ENCODE measurements around the gene MEF2D. TPM values are rescaled to one million over a fixed set of nuclear protein-coding genes. Genes with fewer than 3 reads are reported as not detected.

The MEF2D gene
- total RNA-seq, 2 experiments from 2014 or later, result 25.7 to 27.8 TPM

GRCh38 chr1:156499194-156499841 lies 1.3 kb downstream of the MEF2D start:
- no peaks in the 10 kb centered on the region for H3K9me3 Mint-ChIP-seq
- no peak for DNase-seq
- peak overlapping the region; percentile 87 for H3K4me3 Mint-ChIP-seq
- H3K4me1 Mint-ChIP-seq, result peaks cover 74% of the 10 kb centered on the region
- H3K27ac Mint-ChIP-seq, result peak overlapping the region; percentile 65
- peaks cover 9% of the 10 kb centered on the region for H3K36me3 Mint-ChIP-seq
- H3K27me3 Mint-ChIP-seq, result no peaks in the 10 kb centered on the region

- Mint-ChIP-seq H3K9me3 (no peaks in the 10 kb centered on the region), H3K27me3 (no peaks in the 10 kb centered on the region), H3K36me3 (peaks cover 12% of the 10 kb centered on the region), H3K4me1 (peaks cover 75% of the 10 kb centered on the region), H3K4me3 (peak overlapping the region; percentile 87), H3K27ac (peak overlapping the region; percentile 65)
- DNase-seq, result no peak
These were observed 2.0 kb downstream of the MEF2D start for GRCh38 chr1:156498432-156499193.

GRCh38 chr1:156497743-156498431 lies 2.7 kb downstream of the MEF2D start:
- peaks cover 76% of the 10 kb centered on the region for H3K4me1 Mint-ChIP-seq
- DNase-seq, result no peak
- peaks cover 12% of the 10 kb centered on the region for H3K36me3 Mint-ChIP-seq
- peak overlapping the region; percentile 58 for H3K27ac Mint-ChIP-seq
- no peaks in the 10 kb centered on the region for H3K27me3 Mint-ChIP-seq
- H3K4me3 Mint-ChIP-seq, result peak overlapping the region; percentile 87
- H3K9me3 Mint-ChIP-seq, result no peaks in the 10 kb centered on the region

GRCh38 chr1:156497078-156497742 lies 3.4 kb downstream of the MEF2D start:
- no peak for DNase-seq
- peaks cover 76% of the 10 kb centered on the region for H3K4me1 Mint-ChIP-seq
- peaks cover 14% of the 10 kb centered on the region for H3K36me3 Mint-ChIP-seq
- H3K9me3 Mint-ChIP-seq, result no peaks in the 10 kb centered on the region
- no peaks in the 10 kb centered on the region for H3K27me3 Mint-ChIP-seq
- peak overlapping the region; percentile 9 for H3K4me3 Mint-ChIP-seq
- H3K27ac Mint-ChIP-seq, result peak overlapping the region; percentile 38

- peaks cover 17% of the 10 kb centered on the region for H3K36me3 Mint-ChIP-seq
- H3K27me3 Mint-ChIP-seq, result no peaks in the 10 kb centered on the region
- no peak overlapping the region for H3K4me3 Mint-ChIP-seq
- H3K9me3 Mint-ChIP-seq, result no peaks in the 10 kb centered on the region
- peak overlapping the region; percentile 51 for H3K27ac Mint-ChIP-seq
- H3K4me1 Mint-ChIP-seq, result peaks cover 76% of the 10 kb centered on the region
- no peak for DNase-seq
These were observed 4.3 kb downstream of the MEF2D start for GRCh38 chr1:156496211-156496761.

GRCh38 chr1:156495401-156496140 lies 5.0 kb downstream of the MEF2D start:
- Mint-ChIP-seq H3K27me3 (no peaks in the 10 kb centered on the region), H3K4me3 (no peak overlapping the region), H3K36me3 (peaks cover 17% of the 10 kb centered on the region), H3K27ac (peak overlapping the region; percentile 51), H3K9me3 (no peaks in the 10 kb centered on the region), H3K4me1 (peaks cover 83% of the 10 kb centered on the region)
- DNase-seq, result no peak

GRCh38 chr1:156494309-156494895 lies 6.2 kb downstream of the MEF2D start:
- Mint-ChIP-seq H3K9me3 (no peaks in the 10 kb centered on the region), H3K4me3 (no peak overlapping the region), H3K27me3 (no peaks in the 10 kb centered on the region), H3K27ac (peak overlapping the region; percentile 69), H3K36me3 (peaks cover 17% of the 10 kb centered on the region), H3K4me1 (peaks cover 94% of the 10 kb centered on the region)
- DNase-seq, result no peak

- H3K27ac Mint-ChIP-seq, result peak overlapping the region; percentile 69
- DNase-seq, result no peak
- H3K9me3 Mint-ChIP-seq, result no peaks in the 10 kb centered on the region
- H3K4me1 Mint-ChIP-seq, result peaks cover 97% of the 10 kb centered on the region
- no peak overlapping the region for H3K4me3 Mint-ChIP-seq
- H3K27me3 Mint-ChIP-seq, result no peaks in the 10 kb centered on the region
- H3K36me3 Mint-ChIP-seq, result peaks cover 17% of the 10 kb centered on the region
These were observed 6.8 kb downstream of the MEF2D start for GRCh38 chr1:156493742-156494141.

GRCh38 chr1:156493154-156493631 lies 7.4 kb downstream of the MEF2D start:
- Mint-ChIP-seq H3K4me3 (peak overlapping the region; percentile 20), H3K27me3 (no peaks in the 10 kb centered on the region), H3K36me3 (peaks cover 17% of the 10 kb centered on the region), H3K27ac (peak overlapping the region; percentile 82), H3K9me3 (no peaks in the 10 kb centered on the region), H3K4me1 (peaks cover 97% of the 10 kb centered on the region)
- no peak for DNase-seq

- no peaks in the 10 kb centered on the region for H3K27me3 Mint-ChIP-seq
- H3K4me3 Mint-ChIP-seq, result peak overlapping the region; percentile 20
- H3K27ac Mint-ChIP-seq, result peak overlapping the region; percentile 82
- H3K36me3 Mint-ChIP-seq, result peaks cover 17% of the 10 kb centered on the region
- H3K4me1 Mint-ChIP-seq, result peaks cover 97% of the 10 kb centered on the region
- DNase-seq, result peak; percentile 41
- no peaks in the 10 kb centered on the region for H3K9me3 Mint-ChIP-seq
These were observed 7.9 kb downstream of the MEF2D start for GRCh38 chr1:156492591-156493080.

- Mint-ChIP-seq H3K36me3 (peaks cover 17% of the 10 kb centered on the region), H3K9me3 (no peaks in the 10 kb centered on the region), H3K27me3 (no peaks in the 10 kb centered on the region), H3K27ac (peak overlapping the region; percentile 82), H3K4me1 (peaks cover 97% of the 10 kb centered on the region), H3K4me3 (peak overlapping the region; percentile 20)
- DNase-seq, result no peak
These were observed 8.5 kb downstream of the MEF2D start for GRCh38 chr1:156492013-156492590.

GRCh38 chr1:156491151-156491949 lies 9.2 kb downstream of the MEF2D start:
- H3K4me3 Mint-ChIP-seq, result peak overlapping the region; percentile 10
- no peaks in the 10 kb centered on the region for H3K27me3 Mint-ChIP-seq
- peak overlapping the region; percentile 76 for H3K27ac Mint-ChIP-seq
- peaks cover 96% of the 10 kb centered on the region for H3K4me1 Mint-ChIP-seq
- DNase-seq, result no peak
- H3K36me3 Mint-ChIP-seq, result peaks cover 17% of the 10 kb centered on the region
- H3K9me3 Mint-ChIP-seq, result no peaks in the 10 kb centered on the region
